HCT116 (cell line): Measurements from ENCODE around the gene ING3. TPM values are rescaled to one million over a fixed set of nuclear protein-coding genes. Genes with fewer than 3 reads are reported as not detected.

Experiments used
- ATAC-seq: fragments of 200-7000 bp; cut with Tn5 transposase; 2 replicates; pipeline ENCODE4 v1.9.1; 2020; ENCODE audit warnings: mild to moderate bottlenecking, moderate library complexity
- BruUV-seq: library from RNA; stranded (reverse); fragments of 400-500 nt; replicated peaks from 2 replicates; lab custom pipeline; 2021; lab: Mats Ljungman, UMichigan
- CTCF ChIA-PET: fragments of 300-600 bp; sonication (Branson Sonifier 250); formaldehyde crosslinking; loops from one replicate; lab custom pipeline; 2021; ENCODE audit warnings: antibody characterized with exemption; lab: Charles Lee
- POLR2A ChIA-PET: fragments of 300-600, 350-600 bp; sonication (Branson Sonifier 250); formaldehyde crosslinking; loops from one replicate; lab custom pipeline; 2021; ENCODE audit warnings: antibody characterized with exemption; lab: Charles Lee
- RAD21 ChIA-PET, 2 experiments: fragments of 300-600 bp; sonication (Branson Sonifier 250); formaldehyde crosslinking; loops; one replicate each; lab custom pipeline; 2023; ENCODE audit warnings: low total read pairs in 2 of 2; ENCODE audit not compliant: uncharacterized antibody in 2 of 2, unreplicated experiment in 2 of 2, low non-redundant PET in 1 of 2; lab: Charles Lee
- DNase-seq: peaks from one replicate; pipeline ENCODE4 v3.0.0-alpha.2; 2010; ENCODE audit warnings: low read depth, low spot score
- H2AFZ ChIP-seq: fragments of 200-600 bp; shearing (Covaris generic), sonication (generic); 2 replicates; pipeline ENCODE4 v1.6.1; 2017; ENCODE audit warnings: low read depth, mixed run types, mixed read lengths, antibody characterized with exemption, low read length; ENCODE audit not compliant: poor library complexity, severe bottlenecking
- H3K27ac ChIP-seq: 2 replicates; pipeline ENCODE4 v1.5.1; 2012; ENCODE audit warnings: low read depth, low read length
- H3K27me3 ChIP-seq: fragments of 200-600 bp; sonication (generic); 2 replicates; pipeline ENCODE4 v1.6.1; 2016; ENCODE audit warnings: mixed run types, low read length, mixed read lengths; ENCODE audit not compliant: insufficient read depth
- H3K36me3 ChIP-seq, 2 experiments: fragments of 200-500 bp in 1 of 2; fragments of 200-600 bp in 1 of 2; sonication (Bioruptor generic) in 1 of 2; sonication (generic) in 1 of 2; 2 replicates each; pipeline versions ENCODE4 v1.5.1 to v1.6.1; 2014 to 2016; ENCODE audit warnings: low read length in 2 of 2, inconsistent platforms in 1 of 2, mixed read lengths in 1 of 2, mixed run types in 1 of 2; ENCODE audit not compliant: insufficient read depth in 2 of 2, control insufficient read depth in 1 of 2
- H3K4me1 ChIP-seq, 2 experiments: fragments of 200-600 bp in 1 of 2; sonication (generic) in 1 of 2; 2 replicates each; pipeline versions ENCODE4 v1.5.1 to v1.6.1; 2012 to 2017; ENCODE audit warnings: low read length in 2 of 2, inconsistent platforms in 1 of 2, mild to moderate bottlenecking in 1 of 2, mixed read lengths in 1 of 2, mixed run types in 1 of 2, moderate library complexity in 1 of 2; ENCODE audit not compliant: insufficient read depth in 2 of 2, control insufficient read depth in 1 of 2
- H3K4me2 ChIP-seq: fragments of 200-600 bp; sonication (generic); 2 replicates; pipeline ENCODE4 v1.6.1; 2017; ENCODE audit warnings: mixed run types, low read length, mixed read lengths
- H3K4me3 ChIP-seq, 2 experiments: fragments of 200-600 bp in 1 of 2; sonication (generic) in 1 of 2; replicated peaks in 1 of 2; 2 replicates each; pipeline ENCODE4 v1.5.1; 2011 to 2016; ENCODE audit warnings: low read length in 2 of 2, control low read depth in 1 of 2, low read depth in 1 of 2, mild to moderate bottlenecking in 1 of 2, mixed read lengths in 1 of 2, mixed run types in 1 of 2
- H3K79me2 ChIP-seq: fragments of 200-600 bp; sonication (generic); 2 replicates; pipeline ENCODE4 v1.6.1; 2017; ENCODE audit warnings: mild to moderate bottlenecking, mixed run types, low read length, moderate library complexity, mixed read lengths; ENCODE audit not compliant: insufficient read depth
- H3K9ac ChIP-seq: fragments of 200-600 bp; sonication (generic); 2 replicates; pipeline ENCODE4 v1.6.1; 2016; ENCODE audit warnings: low read length, mixed read lengths
- H3K9me2 ChIP-seq: fragments of 200-600 bp; sonication (generic), shearing (Covaris generic); 2 replicates; pipeline ENCODE4 v1.6.1; 2017; ENCODE audit warnings: mixed run types, mild to moderate bottlenecking, moderate library complexity; ENCODE audit not compliant: insufficient read depth
- H3K9me3 ChIP-seq, 2 experiments: fragments of 200-500 bp in 1 of 2; fragments of 200-600 bp in 1 of 2; sonication (Bioruptor generic) in 1 of 2; sonication (generic) in 1 of 2; 2 replicates each; pipeline ENCODE4 v1.6.1; 2014 to 2017; ENCODE audit warnings: low read length in 2 of 2, mixed read lengths in 2 of 2, inconsistent platforms in 1 of 2, low read depth in 1 of 2, mild to moderate bottlenecking in 1 of 2, mixed run types in 1 of 2, moderate library complexity in 1 of 2; ENCODE audit not compliant: control insufficient read depth in 1 of 2, insufficient read depth in 1 of 2
- H4K20me1 ChIP-seq: fragments of 200-600 bp; sonication (generic), shearing (Covaris generic); 2 replicates; pipeline ENCODE4 v1.6.1; 2017; ENCODE audit warnings: mixed run types, mild to moderate bottlenecking, moderate library complexity; ENCODE audit not compliant: insufficient read depth
- CBX3 ChIP-seq: IDR thresholded peaks from 2 replicates; pipeline ENCODE4 v1.6.1; 2012; ENCODE audit warnings: low read depth
- CTCF ChIP-seq, 3 experiments: fragments of 200-600 bp in 1 of 3; sonication (generic) in 1 of 3; IDR thresholded peaks in 2 of 3; conservative IDR thresholded peaks in 1 of 3; 2 replicates each; pipeline ENCODE4 v1.5.1; 2012 to 2017; ENCODE audit warnings: low read depth in 2 of 3, low read length in 2 of 3, antibody characterized with exemption in 1 of 3, borderline replicate concordance in 1 of 3, control low read depth in 1 of 3, mild to moderate bottlenecking in 1 of 3, mixed read lengths in 1 of 3, mixed run types in 1 of 3, moderate library complexity in 1 of 3; ENCODE audit not compliant: insufficient read depth in 1 of 3
- ELF1 ChIP-seq: IDR thresholded peaks from 2 replicates; pipeline ENCODE4 v1.6.1; 2012; ENCODE audit warnings: low read depth, borderline replicate concordance
- EZH2phosphoT487 ChIP-seq: fragments of 200-600 bp; IDR thresholded peaks from 2 replicates; pipeline ENCODE4 v1.6.1; 2018; ENCODE audit warnings: antibody characterized with exemption, borderline replicate concordance
- FOSL1 ChIP-seq: IDR thresholded peaks from 2 replicates; pipeline ENCODE4 v1.6.1; 2012; ENCODE audit warnings: low read depth
- POLR2A ChIP-seq: IDR thresholded peaks from 2 replicates; pipeline ENCODE4 v1.7.0; 2011; ENCODE audit warnings: borderline replicate concordance; ENCODE audit not compliant: insufficient read depth, insufficient read length; ENCODE audit errors: extremely low read depth
- POLR2AphosphoS5 ChIP-seq: IDR thresholded peaks from 2 replicates; pipeline ENCODE4 v1.6.1; 2011; ENCODE audit warnings: mild to moderate bottlenecking, low read depth, low read length, moderate library complexity
- SIN3A ChIP-seq: IDR thresholded peaks from 2 replicates; pipeline ENCODE4 v1.6.1; 2012; ENCODE audit warnings: low read depth
- SRF ChIP-seq: IDR thresholded peaks from 2 replicates; pipeline ENCODE4 v1.6.1; 2012; ENCODE audit warnings: low read depth
- ZBTB33 ChIP-seq: IDR thresholded peaks from 2 replicates; pipeline ENCODE4 v1.6.1; 2011; ENCODE audit warnings: mild to moderate bottlenecking, low read length, moderate library complexity; ENCODE audit not compliant: insufficient replicate concordance; ENCODE audit errors: extremely low read depth
- ZFX ChIP-seq: fragments of 450-650 bp; IDR thresholded peaks from 2 replicates; pipeline ENCODE4 v1.6.1; 2017
- intact Hi-C: fragments of 100-400 bp; cut with micrococcal nuclease; formaldehyde crosslinking; loops from 2 replicates; pipeline ENCODE4 v1.10.0; 2022
- total RNA-seq: library from RNA; stranded (reverse); gene quantifications from one replicate; pipeline ENCODE4 v1.2.1, GENCODE V29; 2021; ENCODE audit not compliant: unreplicated experiment
- TF ChIP-seq, protein P1 (sequence below): IDR thresholded peaks from 2 replicates; pipeline ENCODE4 v1.6.1; 2012

The ING3 gene
- total RNA-seq, 1 experiment from 2014 or later: 16.2 TPM

- Histone ChIP-seq H3K27me3 (no peaks in the 10 kb centered on the region), H2AFZ (peak overlapping the region; percentile 93), H3K4me2 (peak overlapping the region; percentile 87), H3K4me3 (peak overlapping the region in 1 of 2 experiments; percentile 60; a peak in 2 of 4 replicates), H3K9ac (no peak overlapping the region), H3K79me2 (no peaks in the 10 kb centered on the region), H3K9me3 (no peaks in the 10 kb centered on the region), H3K4me1 (peaks cover 0 to 15% of the 10 kb centered on the region in 2 experiments; a peak in 1 of 4 replicates), H3K27ac (no peak overlapping the region), H3K36me3 (no peaks in the 10 kb centered on the region), H4K20me1 (no peaks in the 10 kb centered on the region), H3K9me2 (no peaks in the 10 kb centered on the region)
- DNase-seq: no peak
- ChIA-PET CTCF (interaction anchor here (1.1 to 2.9 kb wide), 4 partner anchors 48 to 119 kb away, joined by 3 to 23 read pairs (median 8); no protein-coding TSS in a partner anchor), POLR2A (no interaction called here), RAD21 (no interaction called here)
- no TSS peak for BruUV-seq
- no peak for TF ChIP-seq ZBTB33
- no peak for TF ChIP-seq CBX3
- TF ChIP-seq CTCF (IDR thresholded peaks at IDR 0.05 in 2 of 3, conservative IDR thresholded peaks at IDR 0.05 in 1 of 3; ENCODE audit: borderline replicate concordance in 1 of 3, insufficient read depth in 1 of 3, low read depth in 2 of 3, low read length in 2 of 3): no peak
- no peak for TF ChIP-seq FOSL1
- TF ChIP-seq POLR2AphosphoS5: no peak
- no peak for TF ChIP-seq ELF1
- no peak for TF ChIP-seq POLR2A
- TF ChIP-seq EZH2phosphoT487: no peak
- no peak for TF ChIP-seq SIN3A
- no peak for TF ChIP-seq ZFX
- TF ChIP-seq, protein P1, sequence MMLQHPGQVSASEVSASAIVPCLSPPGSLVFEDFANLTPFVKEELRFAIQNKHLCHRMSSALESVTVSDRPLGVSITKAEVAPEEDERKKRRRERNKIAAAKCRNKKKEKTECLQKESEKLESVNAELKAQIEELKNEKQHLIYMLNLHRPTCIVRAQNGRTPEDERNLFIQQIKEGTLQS: no peak
- TF ChIP-seq SRF: no peak
- intact Hi-C loops: loop anchor here (2.0 to 10.0 kb wide), 3 partner anchors 345 to 1005 kb away; no protein-coding TSS in a partner anchor
- no peak for ATAC-seq
These were observed 39.0 kb downstream of the ING3 start for GRCh38 chr7:120989257-120990220.
